HepG2 (cell line): Measurements from ENCODE around the gene KLHL33. TPM values are rescaled to one million over a fixed set of nuclear protein-coding genes. Genes with fewer than 3 reads are reported as not detected.

Experiments used
- CBX2 ChIP-seq, 2 experiments: fragments of 200-600 bp in 1 of 2; sonication (generic); formaldehyde crosslinking in 1 of 2; IDR thresholded peaks; 2 replicates each; pipeline versions ENCODE4 v1.7.0 to v1.8.1; 2018 to 2022; ENCODE audit warnings: low read depth in 2 of 2, low read length in 1 of 2, mild to moderate bottlenecking in 1 of 2, missing genetic modification reagents in 1 of 2
- DNMT1 ChIP-seq: sonication (generic); formaldehyde crosslinking; IDR thresholded peaks from 2 replicates; pipeline ENCODE4 v1.5.1; 2020; ENCODE audit warnings: mild to moderate bottlenecking, missing genetic modification reagents
- FOXC1 ChIP-seq: sonication (generic); formaldehyde crosslinking; IDR thresholded peaks from 2 replicates; pipeline ENCODE4 v1.8.0; 2022; ENCODE audit warnings: mild to moderate bottlenecking, missing genetic modification reagents, borderline replicate concordance
- HES4 ChIP-seq: sonication (generic); formaldehyde crosslinking; IDR thresholded peaks from 2 replicates; pipeline ENCODE4 v1.9.0; 2021; ENCODE audit warnings: mild to moderate bottlenecking, missing genetic modification reagents, borderline replicate concordance
- NFKB2 ChIP-seq: sonication (generic); formaldehyde crosslinking; IDR thresholded peaks from 2 replicates; pipeline ENCODE4 v1.4.0; 2020; ENCODE audit warnings: missing genetic modification reagents, borderline replicate concordance
- POGZ ChIP-seq: sonication (generic); formaldehyde crosslinking; IDR thresholded peaks from 2 replicates; pipeline ENCODE4 v1.4.0; 2020; ENCODE audit warnings: mild to moderate bottlenecking, missing genetic modification reagents
- SP1 ChIP-seq, 2 experiments: fragments of 450-650 bp in 1 of 2; sonication (generic) in 1 of 2; formaldehyde crosslinking in 1 of 2; IDR thresholded peaks; 2 replicates each; pipeline versions ENCODE4 v1.4.0 to v1.6.1; 2016 to 2020; ENCODE audit warnings: missing genetic modification reagents in 1 of 2
- ZBTB42 ChIP-seq: sonication (generic); formaldehyde crosslinking; IDR thresholded peaks from 2 replicates; pipeline ENCODE4 v1.5.0; 2020; ENCODE audit warnings: mild to moderate bottlenecking, missing genetic modification reagents
- ZNF326 ChIP-seq: sonication (generic); formaldehyde crosslinking; IDR thresholded peaks from 2 replicates; pipeline ENCODE4 v1.4.0; 2020; ENCODE audit warnings: missing genetic modification reagents, borderline replicate concordance
- ZNF343 ChIP-seq: sonication (generic); formaldehyde crosslinking; IDR thresholded peaks from 2 replicates; pipeline ENCODE4 v1.4.0; 2020; ENCODE audit warnings: mild to moderate bottlenecking, missing genetic modification reagents
- ZNF674 ChIP-seq: sonication (generic); formaldehyde crosslinking; IDR thresholded peaks from 2 replicates; pipeline ENCODE4 v1.5.0; 2020; ENCODE audit warnings: low read depth, mild to moderate bottlenecking, missing genetic modification reagents
- ZNF75D ChIP-seq: sonication (generic); formaldehyde crosslinking; IDR thresholded peaks from 2 replicates; pipeline ENCODE4 v1.8.1; 2023; ENCODE audit warnings: missing genetic modification reagents, mild to moderate bottlenecking, borderline replicate concordance
- ZSCAN29 ChIP-seq: sonication (generic); formaldehyde crosslinking; conservative IDR thresholded peaks from 2 replicates; pipeline ENCODE4 v1.4.0; 2020; ENCODE audit warnings: mild to moderate bottlenecking, missing genetic modification reagents
- polyA plus RNA-seq, 8 experiments: library from polyadenylated mRNA; depleted of rRNA in 3 of 8; stranded (reverse) in 7 of 8; unstranded in 1 of 8; fragments of >200 nt; fragmentation: Illumina TruSeq in 4 of 8; extraction: Trizol in 4 of 8; gene quantifications; 2 replicates each; pipeline versions ENCODE4 v1.2.1 to v1.2.3, GENCODE V29; 2011 to 2016; ENCODE audit warnings: low read depth in 4 of 8, missing spikeins in 1 of 8, mixed read lengths in 1 of 8; ENCODE audit not compliant: insufficient read depth in 1 of 8
- total RNA-seq, 5 experiments: library from RNA; depleted of rRNA; stranded (reverse); fragments of >200 nt; fragmentation: Illumina TruSeq; extraction: Trizol; gene quantifications; 2 replicates each; pipeline ENCODE4 v1.2.3, GENCODE V29; 2016; ENCODE audit warnings: low read depth in 1 of 5
- TF ChIP-seq, protein P1 (sequence below): sonication (generic); formaldehyde crosslinking; conservative IDR thresholded peaks from 2 replicates; pipeline ENCODE4 v1.5.0; 2020; ENCODE audit warnings: missing genetic modification reagents
- TF ChIP-seq, protein P2 (sequence below): sonication (generic); formaldehyde crosslinking; IDR thresholded peaks from 2 replicates; pipeline ENCODE4 v1.5.1; 2020; ENCODE audit warnings: missing genetic modification reagents, mild to moderate bottlenecking, borderline replicate concordance
- TF ChIP-seq, protein P3 (sequence below): sonication (generic); formaldehyde crosslinking; IDR thresholded peaks from 2 replicates; pipeline ENCODE4 v1.4.0; 2020; ENCODE audit warnings: missing genetic modification reagents
- TF ChIP-seq, protein P4 (sequence below): sonication (generic); formaldehyde crosslinking; IDR thresholded peaks from 2 replicates; pipeline ENCODE4 v1.8.0; 2022; ENCODE audit warnings: mild to moderate bottlenecking, missing genetic modification reagents; ENCODE audit not compliant: insufficient replicate concordance

Gene KLHL33
- total and polyA plus RNA-seq, 2 of the 13 experiments (the other 11 are each of a cell fraction or from before 2014, with no cell fraction given), result not detected

DNA sequence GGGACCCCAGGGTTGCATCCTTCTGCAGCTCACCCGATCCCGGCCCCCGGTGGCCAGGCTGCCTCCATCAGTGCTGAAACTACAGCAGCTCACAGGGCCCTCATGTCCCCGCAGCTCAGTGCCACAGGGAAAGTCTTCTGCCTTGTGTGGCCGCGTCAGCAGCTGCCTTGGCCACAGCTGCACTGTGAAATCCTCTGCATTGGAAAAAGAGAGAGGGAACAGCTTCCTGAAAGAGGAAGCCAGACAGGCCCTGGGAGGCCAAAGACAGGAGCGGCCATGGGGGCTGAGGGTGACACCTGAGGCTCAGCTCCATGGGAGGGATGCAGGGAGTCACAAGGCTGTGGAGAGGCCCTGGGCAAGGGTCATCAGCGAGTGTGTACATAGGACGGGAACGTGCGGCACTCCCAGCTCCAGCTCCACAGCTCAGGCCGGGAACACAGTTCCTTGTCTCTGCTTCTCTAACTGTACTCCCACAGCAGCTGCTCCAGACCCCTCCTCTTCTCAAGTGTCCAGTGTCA is 59.8 kb downstream of the KLHL33 start (continued):
- no peak for TF ChIP-seq ZNF75D (CRISPR knock-in tag)
- no peak for TF ChIP-seq POGZ (CRISPR knock-in tag)
- 0 out of 2 replicates have a peak, but pooled peaks have one; percentile 38 for TF ChIP-seq ZBTB42 (CRISPR knock-in tag)
- TF ChIP-seq, protein P1, sequence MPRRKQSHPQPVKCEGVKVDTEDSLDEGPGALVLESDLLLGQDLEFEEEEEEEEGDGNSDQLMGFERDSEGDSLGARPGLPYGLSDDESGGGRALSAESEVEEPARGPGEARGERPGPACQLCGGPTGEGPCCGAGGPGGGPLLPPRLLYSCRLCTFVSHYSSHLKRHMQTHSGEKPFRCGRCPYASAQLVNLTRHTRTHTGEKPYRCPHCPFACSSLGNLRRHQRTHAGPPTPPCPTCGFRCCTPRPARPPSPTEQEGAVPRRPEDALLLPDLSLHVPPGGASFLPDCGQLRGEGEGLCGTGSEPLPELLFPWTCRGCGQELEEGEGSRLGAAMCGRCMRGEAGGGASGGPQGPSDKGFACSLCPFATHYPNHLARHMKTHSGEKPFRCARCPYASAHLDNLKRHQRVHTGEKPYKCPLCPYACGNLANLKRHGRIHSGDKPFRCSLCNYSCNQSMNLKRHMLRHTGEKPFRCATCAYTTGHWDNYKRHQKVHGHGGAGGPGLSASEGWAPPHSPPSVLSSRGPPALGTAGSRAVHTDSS (CRISPR knock-in tag), result no peak
- TF ChIP-seq HES4, result no peak
- TF ChIP-seq, protein P2, sequence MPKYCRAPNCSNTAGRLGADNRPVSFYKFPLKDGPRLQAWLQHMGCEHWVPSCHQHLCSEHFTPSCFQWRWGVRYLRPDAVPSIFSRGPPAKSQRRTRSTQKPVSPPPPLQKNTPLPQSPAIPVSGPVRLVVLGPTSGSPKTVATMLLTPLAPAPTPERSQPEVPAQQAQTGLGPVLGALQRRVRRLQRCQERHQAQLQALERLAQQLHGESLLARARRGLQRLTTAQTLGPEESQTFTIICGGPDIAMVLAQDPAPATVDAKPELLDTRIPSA (CRISPR knock-in tag), result no peak; the same call in 1 of the 2 replicates
- TF ChIP-seq ZNF674 (CRISPR knock-in tag), result no peak
- TF ChIP-seq SP1 (IDR thresholded peaks at IDR 0.05), result no peak
- TF ChIP-seq SP1 (CRISPR knock-in tag; IDR thresholded peaks at IDR 0.05), result no peak
- no peak for TF ChIP-seq ZNF326 (CRISPR knock-in tag)
- peak; percentile 19; the same call in 1 of the 2 replicates for TF ChIP-seq NFKB2 (CRISPR knock-in tag)
- TF ChIP-seq CBX2 (IDR thresholded peaks at IDR 0.05; ENCODE audit: low read depth, low read length), result no peak
- TF ChIP-seq CBX2 (CRISPR knock-in tag; IDR thresholded peaks at IDR 0.05; ENCODE audit: low read depth), result no peak
- TF ChIP-seq FOXC1 (CRISPR knock-in tag), result 0 out of 2 replicates have a peak, but pooled peaks have one; percentile 54
- TF ChIP-seq, protein P3, sequence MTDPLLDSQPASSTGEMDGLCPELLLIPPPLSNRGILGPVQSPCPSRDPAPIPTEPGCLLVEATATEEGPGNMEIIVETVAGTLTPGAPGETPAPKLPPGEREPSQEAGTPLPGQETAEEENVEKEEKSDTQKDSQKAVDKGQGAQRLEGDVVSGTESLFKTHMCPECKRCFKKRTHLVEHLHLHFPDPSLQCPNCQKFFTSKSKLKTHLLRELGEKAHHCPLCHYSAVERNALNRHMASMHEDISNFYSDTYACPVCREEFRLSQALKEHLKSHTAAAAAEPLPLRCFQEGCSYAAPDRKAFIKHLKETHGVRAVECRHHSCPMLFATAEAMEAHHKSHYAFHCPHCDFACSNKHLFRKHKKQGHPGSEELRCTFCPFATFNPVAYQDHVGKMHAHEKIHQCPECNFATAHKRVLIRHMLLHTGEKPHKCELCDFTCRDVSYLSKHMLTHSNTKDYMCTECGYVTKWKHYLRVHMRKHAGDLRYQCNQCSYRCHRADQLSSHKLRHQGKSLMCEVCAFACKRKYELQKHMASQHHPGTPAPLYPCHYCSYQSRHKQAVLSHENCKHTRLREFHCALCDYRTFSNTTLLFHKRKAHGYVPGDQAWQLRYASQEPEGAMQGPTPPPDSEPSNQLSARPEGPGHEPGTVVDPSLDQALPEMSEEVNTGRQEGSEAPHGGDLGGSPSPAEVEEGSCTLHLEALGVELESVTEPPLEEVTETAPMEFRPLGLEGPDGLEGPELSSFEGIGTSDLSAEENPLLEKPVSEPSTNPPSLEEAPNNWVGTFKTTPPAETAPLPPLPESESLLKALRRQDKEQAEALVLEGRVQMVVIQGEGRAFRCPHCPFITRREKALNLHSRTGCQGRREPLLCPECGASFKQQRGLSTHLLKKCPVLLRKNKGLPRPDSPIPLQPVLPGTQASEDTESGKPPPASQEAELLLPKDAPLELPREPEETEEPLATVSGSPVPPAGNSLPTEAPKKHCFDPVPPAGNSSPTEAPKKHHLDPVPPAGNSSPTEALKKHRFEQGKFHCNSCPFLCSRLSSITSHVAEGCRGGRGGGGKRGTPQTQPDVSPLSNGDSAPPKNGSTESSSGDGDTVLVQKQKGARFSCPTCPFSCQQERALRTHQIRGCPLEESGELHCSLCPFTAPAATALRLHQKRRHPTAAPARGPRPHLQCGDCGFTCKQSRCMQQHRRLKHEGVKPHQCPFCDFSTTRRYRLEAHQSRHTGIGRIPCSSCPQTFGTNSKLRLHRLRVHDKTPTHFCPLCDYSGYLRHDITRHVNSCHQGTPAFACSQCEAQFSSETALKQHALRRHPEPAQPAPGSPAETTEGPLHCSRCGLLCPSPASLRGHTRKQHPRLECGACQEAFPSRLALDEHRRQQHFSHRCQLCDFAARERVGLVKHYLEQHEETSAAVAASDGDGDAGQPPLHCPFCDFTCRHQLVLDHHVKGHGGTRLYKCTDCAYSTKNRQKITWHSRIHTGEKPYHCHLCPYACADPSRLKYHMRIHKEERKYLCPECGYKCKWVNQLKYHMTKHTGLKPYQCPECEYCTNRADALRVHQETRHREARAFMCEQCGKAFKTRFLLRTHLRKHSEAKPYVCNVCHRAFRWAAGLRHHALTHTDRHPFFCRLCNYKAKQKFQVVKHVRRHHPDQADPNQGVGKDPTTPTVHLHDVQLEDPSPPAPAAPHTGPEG, result no peak
- TF ChIP-seq DNMT1 (CRISPR knock-in tag), result no peak
- TF ChIP-seq ZNF343 (CRISPR knock-in tag), result no peak
- TF ChIP-seq, protein P4, sequence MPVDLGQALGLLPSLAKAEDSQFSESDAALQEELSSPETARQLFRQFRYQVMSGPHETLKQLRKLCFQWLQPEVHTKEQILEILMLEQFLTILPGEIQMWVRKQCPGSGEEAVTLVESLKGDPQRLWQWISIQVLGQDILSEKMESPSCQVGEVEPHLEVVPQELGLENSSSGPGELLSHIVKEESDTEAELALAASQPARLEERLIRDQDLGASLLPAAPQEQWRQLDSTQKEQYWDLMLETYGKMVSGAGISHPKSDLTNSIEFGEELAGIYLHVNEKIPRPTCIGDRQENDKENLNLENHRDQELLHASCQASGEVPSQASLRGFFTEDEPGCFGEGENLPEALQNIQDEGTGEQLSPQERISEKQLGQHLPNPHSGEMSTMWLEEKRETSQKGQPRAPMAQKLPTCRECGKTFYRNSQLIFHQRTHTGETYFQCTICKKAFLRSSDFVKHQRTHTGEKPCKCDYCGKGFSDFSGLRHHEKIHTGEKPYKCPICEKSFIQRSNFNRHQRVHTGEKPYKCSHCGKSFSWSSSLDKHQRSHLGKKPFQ (CRISPR knock-in tag), result peak; percentile 30
- TF ChIP-seq ZSCAN29 (CRISPR knock-in tag), result no peak
